Stimulated activated CD8-positive, alpha-beta memory T cell treated with anti-CD3 and anti-CD28 coated beads, Interleukin-7, amount 100 ng/mL, for 48 hours (primary cell): Measurements from ENCODE around the gene CHPF.
A peak's percentile ranks its signal among the peaks of the same experiment; 100 is the strongest.

ENCODE experiments used
- DNase-seq, 2 donors: peaks; one replicate each; pipeline ENCODE4 v3.0.0-alpha.2; 2020; ENCODE audit warnings: low read depth in 1 of 2; ENCODE audit errors: extremely low read depth in 1 of 2

Gene CHPF

DNA sequence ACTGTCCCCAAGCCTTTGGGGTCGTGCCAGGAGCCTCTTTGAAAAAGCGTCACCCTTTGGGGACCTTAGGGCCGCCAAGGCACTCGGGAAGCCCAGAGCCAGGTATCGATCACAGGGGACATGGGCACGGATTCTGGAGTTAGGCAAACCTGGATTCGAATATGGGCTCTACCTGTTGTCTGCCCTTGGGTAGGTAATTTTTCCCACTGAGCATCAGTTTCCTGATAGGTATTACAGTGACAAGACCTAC, 9.5 kb upstream of the CHPF start:
- no peak for DNase-seq

GRCh38 chr2:219552382-219553167, 9.0 kb upstream of the CHPF start:
- DNase-seq: peak; percentile 57 to 73

GRCh38 chr2:219551441-219552381, 8.1 kb upstream of the CHPF start:
- DNase-seq: no peak

DNA sequence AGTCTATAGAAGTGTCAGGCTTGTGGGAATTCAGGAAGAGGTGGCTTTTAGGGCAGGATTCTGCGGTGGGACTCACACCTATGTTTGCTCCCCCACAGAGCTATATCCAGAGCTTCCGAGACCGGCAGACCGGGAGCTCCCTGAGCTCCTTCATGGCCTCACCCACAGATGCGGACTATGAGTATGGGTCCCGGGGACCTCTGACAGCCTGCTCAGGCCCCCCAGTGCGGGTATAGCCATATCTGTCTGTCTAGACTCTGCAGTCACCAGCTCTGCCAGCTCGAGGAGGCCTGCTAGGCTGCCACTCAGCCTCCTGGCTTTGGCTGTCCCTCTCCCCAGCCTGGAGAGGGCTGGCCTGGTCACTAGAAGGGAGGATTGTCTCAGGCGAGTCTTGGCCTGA, 6.0 kb upstream of the CHPF start:
- DNase-seq: no peak

- no peak for DNase-seq
Observed at GRCh38 chr2:219548990-219549389, 5.4 kb upstream of the CHPF start.

- DNase-seq: no peak
Observed at GRCh38 chr2:219547621-219548020, 4.0 kb upstream of the CHPF start.

DNA sequence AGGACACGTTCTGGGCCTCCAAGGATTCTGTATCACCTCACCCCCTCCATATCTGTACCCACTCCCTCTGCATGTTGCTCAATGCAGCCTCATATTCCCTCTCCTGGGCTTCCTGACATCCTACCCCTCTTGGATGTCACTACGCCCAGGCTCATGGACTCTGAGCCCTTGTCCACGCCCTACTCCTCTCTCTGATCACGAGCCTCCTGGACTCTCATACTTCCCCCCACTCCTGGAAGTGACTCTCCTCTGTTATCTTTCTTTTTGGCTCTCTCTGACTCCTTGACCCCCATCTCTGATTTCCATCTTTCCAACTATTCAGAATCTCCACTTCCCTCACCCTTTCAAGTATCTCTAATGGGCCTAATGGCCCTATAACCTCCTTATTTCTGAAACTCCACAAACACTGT, 2.3 kb upstream of the CHPF start:
- no peak for DNase-seq

DNA sequence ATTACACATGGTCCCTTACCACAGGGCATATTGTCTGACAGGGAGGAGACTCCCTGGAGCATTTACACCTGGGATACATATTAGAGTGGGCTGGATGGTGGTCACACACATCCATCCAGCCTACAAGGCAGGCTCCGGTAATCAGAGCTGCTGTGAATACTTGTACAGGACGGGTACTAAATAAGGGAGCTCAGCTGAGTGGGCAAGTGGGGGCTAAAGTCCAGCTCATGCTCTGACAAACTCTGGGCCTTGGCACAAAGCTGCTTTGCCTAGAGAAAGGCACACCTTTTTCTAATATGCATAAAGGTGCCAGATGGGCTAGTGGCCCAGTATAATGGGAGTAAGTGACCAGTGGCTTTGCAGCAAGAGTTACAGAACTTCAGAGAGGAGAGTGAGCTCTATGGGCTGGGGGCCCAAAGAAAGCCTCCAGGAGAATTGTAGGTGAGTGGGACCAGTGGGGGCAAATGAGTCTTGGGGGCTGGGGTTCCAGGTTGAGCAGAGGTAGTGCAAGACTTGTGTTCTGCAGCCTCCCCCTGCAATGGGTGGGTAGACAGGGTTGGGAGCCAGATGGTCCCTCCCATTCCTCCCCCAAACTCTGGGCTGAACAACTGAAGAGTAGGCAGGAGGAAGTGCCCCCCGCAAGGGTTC, 1.8 kb upstream of the CHPF start:
- DNase-seq: no peak

- no peak for DNase-seq
Observed at GRCh38 chr2:219544567-219544966, 958 bp upstream of the CHPF start.

DNA sequence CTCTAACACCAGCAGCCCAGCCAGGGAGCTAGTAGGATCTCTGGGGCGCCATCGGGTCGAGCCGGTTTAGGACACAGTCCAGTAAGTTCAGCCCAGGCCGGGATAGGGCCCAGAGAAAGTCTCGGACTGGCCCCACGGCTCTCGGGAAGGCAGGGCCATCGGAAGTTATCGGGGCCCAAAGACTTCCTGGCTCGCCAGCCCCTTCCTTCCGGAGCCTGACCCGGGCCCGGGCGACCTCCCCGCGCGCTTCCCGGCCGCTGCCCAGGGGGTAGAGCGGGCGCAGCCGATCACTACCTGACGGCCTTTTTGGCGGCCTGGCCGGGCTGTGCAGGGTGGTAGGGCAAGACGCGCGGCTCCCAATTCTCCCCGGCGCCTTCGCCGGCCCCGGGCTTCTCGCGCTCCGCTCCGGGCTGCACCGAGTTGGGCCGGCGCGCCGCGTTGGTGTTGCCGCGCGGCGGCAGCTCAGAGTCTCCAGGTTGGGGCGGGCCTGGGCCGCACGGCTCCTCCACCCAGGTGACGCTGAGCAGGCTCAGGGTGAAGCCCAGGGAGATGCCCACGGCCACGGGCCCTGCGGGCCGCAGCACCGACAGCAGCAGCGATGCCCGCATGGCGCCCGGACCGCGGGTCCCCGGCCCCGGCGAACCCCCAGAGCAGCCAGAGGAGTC, 546 bp downstream of the CHPF start:
- no peak for DNase-seq

DNA sequence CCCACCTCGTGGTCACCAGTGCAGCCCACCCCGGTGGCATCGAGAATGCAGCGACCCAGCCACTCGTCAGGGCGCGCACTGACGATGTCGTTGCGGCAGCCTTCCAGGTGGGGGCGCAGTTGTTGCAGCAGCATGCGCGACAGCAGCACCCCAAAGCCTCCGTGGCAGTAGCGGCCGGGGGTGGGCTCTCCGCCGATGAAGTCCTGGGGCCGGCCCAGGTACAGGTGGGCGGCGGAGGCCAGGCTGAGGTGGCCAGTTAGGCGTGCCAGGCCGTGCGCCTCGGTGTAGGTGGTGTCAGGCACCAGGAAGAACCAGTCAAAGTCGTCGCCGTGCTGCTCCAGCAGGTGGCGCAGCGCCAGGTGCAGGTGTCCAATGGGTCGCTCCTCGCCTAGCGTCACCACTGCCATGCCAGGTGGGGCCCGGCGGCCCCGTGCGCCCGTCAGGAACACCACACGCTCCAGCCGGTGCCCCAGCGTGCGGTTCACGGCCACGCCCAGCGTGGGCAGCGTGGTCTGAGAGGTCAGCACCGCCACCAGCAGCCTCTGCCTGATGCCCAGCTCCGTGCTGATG, 1.9 kb downstream of the CHPF start:
- DNase-seq: peak; percentile 70 to 82

DNA sequence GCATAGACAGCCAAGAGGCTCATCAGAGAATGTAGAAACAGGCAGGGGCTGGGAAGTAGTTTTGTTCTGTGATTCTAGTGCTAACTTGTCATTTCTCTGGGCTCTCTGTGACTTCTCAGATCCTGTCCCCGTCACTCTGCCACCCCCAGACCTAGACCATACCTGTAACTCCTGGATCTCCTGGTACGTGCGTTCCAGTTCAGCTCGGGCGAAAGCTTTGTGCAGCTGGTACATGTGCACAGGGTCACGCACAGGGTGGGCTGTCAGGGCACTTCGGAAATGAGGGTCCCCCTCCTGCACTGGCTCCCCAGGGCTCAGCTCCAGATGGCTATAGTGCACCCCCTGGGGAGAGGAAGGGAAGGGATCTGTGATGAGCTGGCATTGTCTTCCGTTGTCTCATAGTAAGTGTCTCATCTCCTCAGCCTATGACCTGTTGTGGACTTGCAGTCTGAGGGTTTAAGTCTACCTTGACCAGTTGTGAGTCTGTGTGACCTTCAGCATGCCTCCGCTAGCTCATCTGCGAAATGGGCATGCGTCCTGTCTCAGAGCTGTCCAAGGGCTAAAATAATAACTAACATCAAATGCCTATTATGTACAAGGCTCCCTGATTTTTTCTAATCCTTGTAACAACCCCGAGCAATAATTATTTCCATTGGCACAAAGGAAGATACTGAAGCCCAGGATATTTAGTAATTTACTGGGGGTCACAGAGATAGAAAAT, 2.7 kb downstream of the CHPF start:
- no peak for DNase-seq

GRCh38 chr2:219539926-219540678, 3.5 kb downstream of the CHPF start:
- no peak for DNase-seq

DNA sequence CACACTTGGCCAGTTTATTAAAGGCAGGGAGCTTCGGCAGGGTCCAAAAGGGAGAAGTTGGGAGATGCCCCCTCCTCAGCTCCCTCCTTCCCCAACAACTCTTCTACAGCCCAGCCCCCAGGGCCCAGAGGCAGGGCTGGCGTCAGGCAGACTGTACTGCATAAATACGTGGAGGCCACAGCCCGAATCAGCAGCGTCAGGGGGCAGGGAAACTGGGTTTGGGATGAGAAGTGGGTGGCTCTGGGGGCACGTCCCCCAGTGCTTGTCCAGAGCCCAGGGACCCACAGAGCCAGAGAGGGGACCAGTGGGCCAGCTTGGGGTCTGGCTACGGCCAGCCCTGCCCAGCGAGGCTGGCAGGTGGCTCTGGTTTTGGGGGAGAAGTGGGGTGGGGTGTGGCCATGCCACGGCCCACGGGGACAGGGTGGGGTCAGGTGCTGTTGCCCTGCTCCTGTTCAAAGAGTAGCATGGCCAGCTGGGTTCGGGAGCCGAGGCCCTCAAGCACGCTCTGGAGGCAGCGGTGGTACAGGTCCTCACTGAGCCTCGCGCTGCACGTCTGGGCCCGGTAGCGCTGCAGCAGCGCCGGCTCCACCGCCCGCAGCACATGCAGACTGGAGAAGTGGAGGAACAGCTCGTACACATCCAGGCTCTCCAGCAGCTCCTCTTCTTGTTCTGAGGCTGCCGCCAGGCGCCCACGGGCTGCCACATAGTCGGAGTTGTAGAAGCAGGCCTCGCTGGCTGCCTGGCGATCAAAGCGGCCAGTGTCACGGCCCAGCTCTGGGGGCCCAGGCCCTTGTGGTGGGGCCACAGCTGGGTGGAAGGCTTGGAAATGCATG, 4.4 kb downstream of the CHPF start:
- no peak for DNase-seq

- no peak for DNase-seq
Observed at GRCh38 chr2:219538504-219538951, 5.1 kb downstream of the CHPF start.

- DNase-seq: no peak
Observed at GRCh38 chr2:219537657-219538488, 5.7 kb downstream of the CHPF start.

DNA sequence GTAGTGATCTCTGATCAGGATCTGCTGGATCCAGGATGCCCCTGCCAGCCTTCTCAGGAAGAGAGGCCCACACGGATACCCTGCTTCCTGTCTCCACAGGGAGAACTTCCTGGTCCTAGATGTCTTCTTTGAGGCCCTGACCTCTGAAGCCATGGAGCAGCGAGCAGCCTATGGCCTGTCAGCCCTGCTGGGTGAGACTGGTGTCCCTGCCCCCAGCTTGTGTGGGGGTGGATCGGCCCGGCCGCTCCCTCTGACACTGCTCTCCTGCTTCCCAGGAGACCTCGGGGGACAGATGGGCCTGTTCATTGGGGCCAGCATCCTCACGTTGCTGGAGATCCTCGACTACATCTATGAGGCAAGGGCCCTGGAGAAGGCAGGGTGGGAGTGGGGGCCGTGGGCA, 6.6 kb downstream of the CHPF start:
- no peak for DNase-seq

DNA sequence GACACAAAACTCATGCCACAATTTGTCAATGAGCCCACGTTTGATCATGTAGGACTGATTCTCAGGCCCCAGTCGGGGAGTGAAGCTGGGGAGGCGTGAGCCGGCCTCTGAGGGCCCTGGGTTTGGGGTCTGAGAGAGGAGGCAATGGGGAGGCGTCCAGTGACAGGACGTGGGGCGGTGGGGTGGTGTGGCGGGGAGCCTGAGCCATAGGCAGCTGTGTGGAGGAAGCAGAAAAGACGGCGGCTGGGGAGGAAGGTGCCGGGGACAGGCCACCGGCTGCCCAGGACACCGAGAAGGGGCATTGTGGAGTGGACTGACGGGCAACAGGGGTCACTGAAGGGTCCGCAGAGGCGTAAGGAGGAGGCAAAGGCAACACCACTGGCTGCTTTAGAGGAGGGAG, 7.2 kb downstream of the CHPF start:
- DNase-seq: no peak
